Stomach smooth muscle (tissue), 2 donors: Measurements from ENCODE around the gene CDCA5.

Source experiments
- H3K27ac ChIP-seq: one replicate; pipeline ENCODE4 v1.7.0; 2013; ENCODE audit warnings: mild to moderate bottlenecking, low read length, inconsistent platforms
- H3K27me3 ChIP-seq, 2 donors: one replicate each; pipeline ENCODE4 v1.7.0; 2013; ENCODE audit warnings: low read length in 2 of 2; ENCODE audit not compliant: insufficient read depth in 2 of 2, control insufficient read depth in 1 of 2
- H3K36me3 ChIP-seq, 2 donors: one replicate each; pipeline ENCODE4 v1.7.0; 2013; ENCODE audit warnings: low read length in 2 of 2; ENCODE audit not compliant: control insufficient read depth in 2 of 2, insufficient read depth in 2 of 2
- H3K4me1 ChIP-seq: one replicate; pipeline ENCODE4 v1.7.0; 2013; ENCODE audit warnings: low read length; ENCODE audit not compliant: control insufficient read depth, insufficient read depth
- H3K4me3 ChIP-seq, 2 donors: one replicate each; pipeline ENCODE4 v1.7.0; 2013; ENCODE audit warnings: low read length in 2 of 2
- H3K9ac ChIP-seq, 2 donors: one replicate each; pipeline ENCODE4 v1.7.0; 2013; ENCODE audit warnings: low read length in 2 of 2, mild to moderate bottlenecking in 1 of 2
- H3K9me3 ChIP-seq, 2 donors: one replicate each; pipeline ENCODE4 v1.7.0; 2013; ENCODE audit warnings: low read length in 2 of 2; ENCODE audit not compliant: control insufficient read depth in 2 of 2
- donor health status: healthy.
- donor health status: Pancreatic carcinoma.

CDCA5 gene

DNA sequence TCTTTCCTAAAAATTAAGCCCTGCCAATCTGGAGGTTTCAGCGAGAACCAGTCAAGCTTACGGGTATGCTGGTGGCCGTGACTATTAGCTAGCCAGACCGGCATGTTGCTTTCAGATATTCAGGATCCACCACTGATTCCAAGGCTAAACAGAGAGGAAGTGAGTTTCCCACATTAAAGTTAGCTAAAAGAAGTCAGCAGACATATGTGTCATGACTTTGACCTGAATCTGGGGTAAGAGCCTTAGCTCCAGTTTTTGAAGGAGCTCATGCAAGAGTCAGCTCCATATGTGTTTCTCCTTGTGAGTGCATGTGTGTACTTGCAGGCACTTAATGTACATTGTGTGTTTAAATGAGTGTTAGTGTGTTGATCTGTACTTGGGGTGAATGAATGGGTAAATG lies 1.6 kb upstream of the CDCA5 start:
- no peak overlapping the region for H3K27ac ChIP-seq
- peaks cover 21% of the 10 kb centered on the region for H3K4me1 ChIP-seq
- peaks cover 28 to 35% of the 10 kb centered on the region in 2 donors for H3K36me3 ChIP-seq
- no peak overlapping the region for H3K4me3 ChIP-seq
- H3K9ac ChIP-seq: no peak overlapping the region
- no peaks in the 10 kb centered on the region for H3K9me3 ChIP-seq
- H3K27me3 ChIP-seq: no peaks in the 10 kb centered on the region

- H3K27ac ChIP-seq: peak overlapping the region; percentile 80
- H3K9me3 ChIP-seq: no peaks in the 10 kb centered on the region
- peak overlapping the region; percentile 79 to 85 for H3K4me3 ChIP-seq
- H3K27me3 ChIP-seq: no peaks in the 10 kb centered on the region
- peaks cover 28 to 35% of the 10 kb centered on the region in 2 donors for H3K36me3 ChIP-seq
- peaks cover 21% of the 10 kb centered on the region for H3K4me1 ChIP-seq
- peak overlapping the region; percentile 77 to 88 for H3K9ac ChIP-seq
Measured at GRCh38 chr11:65084598-65085375, 947 bp upstream of the CDCA5 start.

DNA sequence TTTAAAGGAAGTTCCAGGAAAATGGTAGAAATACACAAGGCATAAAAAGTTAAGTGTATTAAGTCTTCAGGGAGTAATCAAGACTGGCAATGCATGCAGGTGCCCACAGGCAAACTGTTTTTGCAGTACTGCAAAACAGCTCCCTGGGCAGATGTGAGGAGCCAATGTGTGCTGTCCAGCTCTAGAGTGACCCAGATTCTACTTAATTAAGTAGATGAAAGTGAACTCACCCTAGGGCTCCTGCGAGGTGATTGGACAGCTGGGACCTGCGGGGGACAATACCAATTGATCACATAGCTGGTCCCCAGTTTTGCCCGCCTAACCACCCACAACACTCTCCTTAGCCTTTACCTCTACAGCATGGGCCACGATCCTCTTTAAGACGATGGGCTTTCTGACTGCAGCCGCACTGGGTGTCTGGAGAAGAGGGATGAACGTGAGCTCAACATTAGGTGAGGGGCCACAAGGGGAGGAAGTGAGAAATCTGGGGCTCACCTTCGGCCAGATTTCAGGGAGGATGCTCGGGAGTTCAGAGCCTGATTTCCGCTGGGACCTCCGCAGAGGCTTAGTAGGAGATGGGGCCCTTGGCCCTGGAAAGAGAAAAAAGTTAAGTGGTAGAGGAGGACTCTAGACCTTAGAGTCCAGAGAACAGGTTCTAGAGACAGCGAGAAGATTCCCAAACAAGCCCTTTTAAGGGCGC lies 556 bp downstream of the CDCA5 start:
- Histone ChIP-seq H3K27ac (peak overlapping the region; percentile 80), H3K4me1 (peaks cover 21% of the 10 kb centered on the region), H3K9me3 (no peaks in the 10 kb centered on the region), H3K9ac (peak overlapping the region in 1 of 2 donors; percentile 77), H3K36me3 (peaks cover 19 to 26% of the 10 kb centered on the region in 2 donors), H3K27me3 (no peaks in the 10 kb centered on the region), H3K4me3 (peak overlapping the region; percentile 67 to 85)

DNA sequence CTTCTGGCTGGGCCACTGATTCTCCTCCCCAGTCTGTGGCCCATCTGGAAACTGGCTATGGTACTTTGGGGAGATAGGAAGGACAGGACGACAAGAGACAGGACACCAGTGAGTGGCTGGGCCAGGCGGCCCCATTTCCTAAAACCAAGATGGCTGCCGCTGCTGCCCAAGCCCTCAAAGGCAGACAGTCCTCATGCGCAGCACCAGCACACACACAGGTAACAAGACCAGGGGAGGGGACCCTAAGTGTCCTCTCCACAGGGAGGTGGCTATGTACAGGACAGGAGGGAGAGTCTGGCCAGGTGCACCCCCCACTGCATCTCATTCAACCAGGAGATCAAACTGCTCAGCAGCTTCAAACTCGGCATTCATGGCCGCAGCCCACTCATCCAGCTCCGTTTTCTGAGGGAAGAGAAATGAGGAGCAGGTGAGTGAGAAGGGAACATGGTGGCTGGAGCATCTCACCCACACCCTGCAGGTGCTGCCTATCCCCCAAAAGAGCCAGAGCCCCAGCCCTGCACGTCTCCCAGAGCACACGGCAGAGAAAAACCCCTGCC lies 5.0 kb downstream of the CDCA5 start:
- no peaks in the 10 kb centered on the region for H3K36me3 ChIP-seq
- no peak overlapping the region for H3K9ac ChIP-seq
- no peaks in the 10 kb centered on the region for H3K27me3 ChIP-seq
- H3K4me1 ChIP-seq: peaks cover 8% of the 10 kb centered on the region
- H3K9me3 ChIP-seq: no peaks in the 10 kb centered on the region
- no peak overlapping the region for H3K27ac ChIP-seq
- H3K4me3 ChIP-seq: no peak overlapping the region

DNA sequence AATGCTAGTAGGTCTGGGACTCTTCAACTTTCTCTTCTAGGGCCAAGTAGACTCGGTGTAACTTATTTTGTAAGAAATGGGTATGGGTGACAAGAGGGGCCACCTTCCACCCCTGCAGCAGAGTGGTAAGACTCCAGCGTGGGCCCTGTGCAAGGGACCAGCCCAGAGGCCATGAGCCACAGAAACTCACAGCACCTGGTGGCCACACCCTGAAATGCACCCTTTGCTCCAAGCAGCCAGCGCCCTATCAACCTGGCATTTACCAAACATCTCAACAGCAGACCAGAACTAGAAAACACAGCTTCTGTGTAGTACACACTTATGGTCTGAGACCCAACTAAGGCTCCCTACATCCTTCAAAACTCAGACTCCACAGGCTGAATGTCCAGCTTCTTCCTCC lies 5.7 kb downstream of the CDCA5 start:
- Histone ChIP-seq H3K9ac (no peak overlapping the region), H3K4me3 (no peak overlapping the region), H3K9me3 (no peaks in the 10 kb centered on the region), H3K27ac (no peak overlapping the region), H3K27me3 (no peaks in the 10 kb centered on the region), H3K36me3 (no peaks in the 10 kb centered on the region), H3K4me1 (peaks cover under 1% of the 10 kb centered on the region)

DNA sequence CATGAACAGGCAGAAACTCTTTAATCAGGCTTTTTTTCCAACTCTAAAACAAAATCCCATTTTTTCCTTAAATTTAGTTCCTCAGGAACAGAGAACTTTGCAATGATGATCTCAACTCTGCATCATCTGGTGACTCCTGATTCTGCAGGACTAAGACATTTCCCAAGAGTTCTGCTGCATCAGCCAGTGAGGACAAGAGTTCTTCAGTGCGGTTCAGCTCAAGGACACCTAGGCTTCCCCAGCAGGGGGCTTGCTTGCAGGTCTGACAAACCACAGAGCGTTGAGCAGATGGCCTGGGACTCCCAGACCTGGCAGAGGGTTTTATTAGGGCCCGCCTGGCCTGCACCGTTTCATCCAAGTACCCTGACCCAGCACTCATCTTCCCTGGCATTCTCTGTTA lies 6.4 kb downstream of the CDCA5 start:
- H3K9ac ChIP-seq: no peak overlapping the region
- H3K27me3 ChIP-seq: no peaks in the 10 kb centered on the region
- H3K27ac ChIP-seq: no peak overlapping the region
- no peaks in the 10 kb centered on the region for H3K4me1 ChIP-seq
- H3K36me3 ChIP-seq: no peaks in the 10 kb centered on the region
- no peak overlapping the region for H3K4me3 ChIP-seq
- H3K9me3 ChIP-seq: no peaks in the 10 kb centered on the region

DNA sequence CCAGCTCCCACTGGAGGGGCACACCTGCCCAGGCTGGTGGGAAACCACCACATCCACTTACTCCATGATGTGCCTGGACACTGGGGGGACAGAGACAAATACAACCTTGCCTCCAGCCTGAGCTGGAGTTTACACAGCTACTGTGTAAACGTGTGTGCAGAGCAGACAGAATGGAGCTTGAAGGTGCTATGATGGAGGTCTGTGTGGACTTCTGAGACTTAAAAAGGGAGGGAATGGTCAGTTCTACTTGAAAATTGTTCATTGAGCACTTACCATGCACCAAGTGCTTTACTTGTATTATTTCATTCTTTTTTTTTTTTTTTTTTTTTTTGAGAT lies 11.2 kb downstream of the CDCA5 start:
- Histone ChIP-seq H3K27ac (no peak overlapping the region), H3K36me3 (no peaks in the 10 kb centered on the region), H3K9ac (no peak overlapping the region), H3K4me1 (no peaks in the 10 kb centered on the region), H3K27me3 (no peaks in the 10 kb centered on the region), H3K9me3 (no peaks in the 10 kb centered on the region), H3K4me3 (no peak overlapping the region)

GRCh38 chr11:65071907-65072630 lies 11.8 kb downstream of the CDCA5 start:
- H3K4me1 ChIP-seq: no peaks in the 10 kb centered on the region
- no peaks in the 10 kb centered on the region for H3K36me3 ChIP-seq
- no peak overlapping the region for H3K9ac ChIP-seq
- no peak overlapping the region for H3K27ac ChIP-seq
- H3K9me3 ChIP-seq: no peaks in the 10 kb centered on the region
- no peak overlapping the region for H3K4me3 ChIP-seq
- H3K27me3 ChIP-seq: no peaks in the 10 kb centered on the region

GRCh38 chr11:65069217-65069616 lies 14.6 kb downstream of the CDCA5 start:
- no peaks in the 10 kb centered on the region for H3K4me1 ChIP-seq
- H3K27me3 ChIP-seq: no peaks in the 10 kb centered on the region
- no peak overlapping the region for H3K4me3 ChIP-seq
- H3K36me3 ChIP-seq: no peaks in the 10 kb centered on the region
- no peak overlapping the region for H3K27ac ChIP-seq
- H3K9ac ChIP-seq: no peak overlapping the region
- H3K9me3 ChIP-seq: no peaks in the 10 kb centered on the region

GRCh38 chr11:65067446-65067845 lies 16.4 kb downstream of the CDCA5 start:
- Histone ChIP-seq H3K36me3 (no peaks in the 10 kb centered on the region), H3K27ac (no peak overlapping the region), H3K27me3 (no peaks in the 10 kb centered on the region), H3K4me3 (no peak overlapping the region), H3K9me3 (no peaks in the 10 kb centered on the region), H3K9ac (no peak overlapping the region), H3K4me1 (no peaks in the 10 kb centered on the region)
